Lower leg skin (tissue), 4 donors: ENCODE measurements around the gene RPP38. TPM values are rescaled to one million over a fixed set of nuclear protein-coding genes. Genes with fewer than 3 reads are reported as not detected.
A peak's percentile ranks its signal among the peaks of the same experiment; 100 is the strongest.

ENCODE experiments used
- DNase-seq, 2 donors: peaks; one replicate each; pipeline ENCODE4 v3.0.0-alpha.2; 2019; ENCODE audit warnings: low spot score in 2 of 2
- H3K4me3 ChIP-seq: fragments of 200-600 bp; sonication (generic); 2 replicates; pipeline ENCODE4 v1.5.1; 2017; ENCODE audit warnings: mild to moderate bottlenecking, low read depth; ENCODE audit not compliant: poor library complexity, severe bottlenecking
- POLR2A ChIP-seq, 2 donors: fragments of 450-650 bp; IDR thresholded peaks; one replicate each; pipeline ENCODE4 v1.6.1; 2016 to 2017; ENCODE audit warnings: antibody characterized with exemption in 2 of 2, mild to moderate bottlenecking in 1 of 2, moderate library complexity in 1 of 2
- WGBS, 2 donors: methylation state at CpG; one replicate each; pipeline ENCODE4 v1.1.5; 2018; 5-methylcytosine and 5-hydroxymethylcytosine counted together
- intact Hi-C: fragments of 100-400 bp; cut with DNase I; formaldehyde crosslinking; loops from one replicate; pipeline ENCODE4 v1.15.0; 2023; ENCODE audit warnings: low total_unique reads
- total RNA-seq, 4 donors: library from RNA; depleted of rRNA; stranded (reverse); fragments of >200 nt; gene quantifications; one replicate each; pipeline ENCODE4 v1.1.0, GENCODE V29; 2016
- TF ChIP-seq, protein P1 (sequence below), 3 donors: fragments of 450-650 bp; IDR thresholded peaks; one replicate each; pipeline ENCODE4 v1.5.1; 2016; ENCODE audit warnings: antibody characterized with exemption in 3 of 3, mild to moderate bottlenecking in 3 of 3, moderate library complexity in 2 of 3

Gene RPP38
- total RNA-seq, 4 donors from 2014 or later: 12.6 to 14.9 (median 14.3) TPM

- intact Hi-C loops: loop anchor here (10.0 kb wide), 1 partner anchor 218 kb away; the partner anchor contains the start of gene SUV39H2
- TF ChIP-seq, protein P1, sequence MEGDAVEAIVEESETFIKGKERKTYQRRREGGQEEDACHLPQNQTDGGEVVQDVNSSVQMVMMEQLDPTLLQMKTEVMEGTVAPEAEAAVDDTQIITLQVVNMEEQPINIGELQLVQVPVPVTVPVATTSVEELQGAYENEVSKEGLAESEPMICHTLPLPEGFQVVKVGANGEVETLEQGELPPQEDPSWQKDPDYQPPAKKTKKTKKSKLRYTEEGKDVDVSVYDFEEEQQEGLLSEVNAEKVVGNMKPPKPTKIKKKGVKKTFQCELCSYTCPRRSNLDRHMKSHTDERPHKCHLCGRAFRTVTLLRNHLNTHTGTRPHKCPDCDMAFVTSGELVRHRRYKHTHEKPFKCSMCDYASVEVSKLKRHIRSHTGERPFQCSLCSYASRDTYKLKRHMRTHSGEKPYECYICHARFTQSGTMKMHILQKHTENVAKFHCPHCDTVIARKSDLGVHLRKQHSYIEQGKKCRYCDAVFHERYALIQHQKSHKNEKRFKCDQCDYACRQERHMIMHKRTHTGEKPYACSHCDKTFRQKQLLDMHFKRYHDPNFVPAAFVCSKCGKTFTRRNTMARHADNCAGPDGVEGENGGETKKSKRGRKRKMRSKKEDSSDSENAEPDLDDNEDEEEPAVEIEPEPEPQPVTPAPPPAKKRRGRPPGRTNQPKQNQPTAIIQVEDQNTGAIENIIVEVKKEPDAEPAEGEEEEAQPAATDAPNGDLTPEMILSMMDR (IDR thresholded peaks at IDR 0.05): no peak
- no peak for TF ChIP-seq POLR2A (IDR thresholded peaks at IDR 0.05)
- H3K4me3 ChIP-seq: no peak overlapping the region
- 87 to 90% methylated on average over 16 of the region's 16 CpGs for WGBS, 2 donors
- peak in 1 of 2 donors; percentile 46 for DNase-seq
These were observed 4.2 kb upstream of the RPP38 start for GRCh38 chr10:15092855-15093408.

- TF ChIP-seq, protein P1 (IDR thresholded peaks at IDR 0.05): no peak
- TF ChIP-seq POLR2A (IDR thresholded peaks at IDR 0.05): no peak
- H3K4me3 ChIP-seq: peak overlapping the region; percentile 84
- intact Hi-C loops: loop anchor here (10.0 kb wide), 1 partner anchor 222 kb away; the partner anchor contains the start of gene SUV39H2
- no peak for DNase-seq
- WGBS, 2 donors: 1 to 2% methylated on average over 11 of the region's 11 CpGs
These were observed 519 bp upstream of the RPP38 start for GRCh38 chr10:15096661-15097010.

- no peak for TF ChIP-seq POLR2A (IDR thresholded peaks at IDR 0.05)
- TF ChIP-seq, protein P1 (IDR thresholded peaks at IDR 0.05): no peak
These were observed 2.7 kb downstream of the RPP38 start for GRCh38 chr10:15099886-15100285.

GRCh38 chr10:15103513-15103912 lies 6.4 kb downstream of the RPP38 start:
- TF ChIP-seq POLR2A (IDR thresholded peaks at IDR 0.05): no peak
- TF ChIP-seq, protein P1 (IDR thresholded peaks at IDR 0.05): no peak

More at GRCh38 chr10:15099886-15100285, 2.7 kb downstream of the RPP38 start:
- WGBS, 2 donors: 80 to 90% methylated on average over 4 of the region's 4 CpGs
- DNase-seq: no peak
- no peak overlapping the region for H3K4me3 ChIP-seq
- intact Hi-C loops: loop anchor here (10.0 kb wide), 2 partner anchors 225 to 605 kb away; partner anchors contain the start of gene SUV39H2

DNA sequence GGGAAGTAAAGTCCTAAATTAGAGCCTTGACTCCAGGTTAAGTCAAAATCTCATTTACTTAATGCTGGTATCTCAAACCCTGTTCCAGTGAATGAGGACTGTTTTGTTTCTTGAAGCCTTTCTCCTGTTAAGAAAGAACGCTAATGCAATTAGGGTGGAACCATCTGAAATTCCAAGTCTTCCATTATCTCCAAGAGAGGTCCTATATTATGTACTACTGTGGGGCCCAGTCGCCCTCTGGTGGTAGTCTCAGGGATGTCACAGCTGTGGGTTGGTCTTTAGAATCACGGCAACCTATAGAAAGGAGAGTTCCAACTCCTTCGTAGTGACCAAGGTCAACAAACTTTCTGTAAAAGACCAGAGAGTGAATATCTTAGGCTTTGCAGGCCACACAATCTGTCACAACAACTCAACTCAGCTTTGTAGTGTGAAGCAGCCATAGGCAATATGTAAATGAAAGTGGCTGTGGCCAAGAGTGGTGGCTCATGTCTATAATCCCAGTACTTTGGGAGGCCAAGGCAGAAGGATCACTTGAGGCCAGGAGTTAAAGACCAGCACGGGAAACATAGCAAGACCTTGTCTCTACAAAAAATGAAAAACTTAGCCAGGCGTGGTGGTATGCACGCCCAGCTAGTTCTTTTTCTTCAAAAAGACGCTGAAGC lies 9.3 kb downstream of the RPP38 start:
- 50 to 51% methylated on average over 8 of the region's 8 CpGs for WGBS, 2 donors
- intact Hi-C loops: loop anchor here (10.0 kb wide), 1 partner anchor 612 kb away; no protein-coding TSS in a partner anchor
- peak; percentile 59 to 93 for DNase-seq
- no peak overlapping the region for H3K4me3 ChIP-seq
- TF ChIP-seq, protein P1 (IDR thresholded peaks at IDR 0.05): peak in 1 of 3 donors; percentile 63
- TF ChIP-seq POLR2A (IDR thresholded peaks at IDR 0.05): no peak

More at GRCh38 chr10:15103513-15103912, 6.4 kb downstream of the RPP38 start:
- peak in 1 of 2 donors; percentile 3 for DNase-seq
- H3K4me3 ChIP-seq: no peak overlapping the region
- intact Hi-C loops: loop anchor here (10.0 kb wide), 1 partner anchor 609 kb away; no protein-coding TSS in a partner anchor
- WGBS, 2 donors: 84 to 88% methylated on average over 9 of the region's 9 CpGs
